Testis (tissue), 3 donors: ENCODE data around the gene PROP1. TPM values are rescaled to one million over a fixed set of nuclear protein-coding genes. Genes with fewer than 3 reads are reported as not detected.

Experiments
- DNase-seq: peaks from one replicate; pipeline ENCODE4 v3.0.0-alpha.2; 2019
- H3K27ac ChIP-seq, 2 donors: fragments of 200-600 bp; sonication (generic); one replicate each; pipeline ENCODE4 v1.5.1; 2019
- H3K27me3 ChIP-seq: fragments of 200-600 bp; sonication (generic); one replicate; pipeline ENCODE4 v1.5.1; 2019
- H3K36me3 ChIP-seq: fragments of 200-600 bp; sonication (generic); one replicate; pipeline ENCODE4 v1.5.1; 2017; ENCODE audit warnings: low read depth; ENCODE audit errors: missing control alignments
- H3K4me1 ChIP-seq: fragments of 200-600 bp; sonication (generic); one replicate; pipeline ENCODE4 v1.5.1; 2019
- H3K4me3 ChIP-seq, 2 donors: fragments of 200-600 bp; sonication (generic); one replicate each; pipeline ENCODE4 v1.5.1; 2017 to 2019
- H3K9me3 ChIP-seq: fragments of 200-600 bp; sonication (generic); one replicate; pipeline ENCODE4 v1.5.1; 2017
- CTCF ChIP-seq, 3 experiments: fragments of 450-650 bp in 2 of 3; fragments of 200-600 bp in 1 of 3; sonication (generic) in 1 of 3; IDR thresholded peaks; one replicate each; pipeline ENCODE4 v1.5.1; 2016 to 2019; ENCODE audit warnings: antibody characterized with exemption in 3 of 3, mild to moderate bottlenecking in 2 of 3, moderate library complexity in 1 of 3
- POLR2A ChIP-seq: fragments of 450-650 bp; IDR thresholded peaks from one replicate; pipeline ENCODE4 v1.6.1; 2017; ENCODE audit warnings: antibody characterized with exemption, mild to moderate bottlenecking, moderate library complexity
- WGBS, 2 donors: methylation state at CpG; one replicate each; pipeline ENCODE4 v1.1.5; 2018; 5-methylcytosine and 5-hydroxymethylcytosine counted together
- intact Hi-C: fragments of 100-400 bp; cut with DNase I; formaldehyde crosslinking; loops from one replicate; pipeline ENCODE4 v1.15.1; 2023; ENCODE audit warnings: low total_unique reads
- polyA plus RNA-seq: library from polyadenylated mRNA; stranded (reverse); fragments of 350-450 nt; fragmentation: Illumina TruSeq; extraction: RNeasy Lipid Tissue Mini Kit (QIAGEN cat#74804); gene quantifications from one replicate; pipeline ENCODE4 v1.2.3, GENCODE V29; 2014; ENCODE audit warnings: low read depth, low replicate concordance; ENCODE audit not compliant: insufficient read depth
- total RNA-seq, 2 donors: library from RNA; depleted of rRNA; stranded (reverse); fragments of >200 nt; gene quantifications; one replicate each; pipeline ENCODE4 v1.2.3, GENCODE V29; 2016

The PROP1 gene
- total and polyA plus RNA-seq, 3 donors from 2014 or later: not detected

- WGBS, 2 donors: 86 to 97% methylated on average over 5 to 6 of the region's 6 CpGs
- H3K9me3 ChIP-seq: no peaks in the 10 kb centered on the region
- H3K4me3 ChIP-seq: no peak overlapping the region
- no peaks in the 10 kb centered on the region for H3K4me1 ChIP-seq
- no peak for TF ChIP-seq CTCF (IDR thresholded peaks at IDR 0.05)
- TF ChIP-seq POLR2A: no peak
- H3K27ac ChIP-seq: no peak overlapping the region
- no peaks in the 10 kb centered on the region for H3K36me3 ChIP-seq
- no peak for DNase-seq
- intact Hi-C loops: no loop called here
- no peaks in the 10 kb centered on the region for H3K27me3 ChIP-seq
These were observed 3.6 kb downstream of the PROP1 start for GRCh38 chr5:177992466-177992865.

GRCh38 chr5:177988989-177989625, 6.9 kb downstream of the PROP1 start:
- peaks cover 3% of the 10 kb centered on the region for H3K4me1 ChIP-seq
- H3K27ac ChIP-seq: no peak overlapping the region
- no peaks in the 10 kb centered on the region for H3K27me3 ChIP-seq
- intact Hi-C loops: no loop called here
- no peak for DNase-seq
- H3K36me3 ChIP-seq: no peaks in the 10 kb centered on the region
- no peaks in the 10 kb centered on the region for H3K9me3 ChIP-seq
- WGBS, 2 donors: 88 to 89% methylated on average over 11 of the region's 11 CpGs
- H3K4me3 ChIP-seq: no peak overlapping the region
- TF ChIP-seq POLR2A (no peak), CTCF (IDR thresholded peaks at IDR 0.05) (no peak)

GRCh38 chr5:177987326-177987725, 8.7 kb downstream of the PROP1 start:
- 50% methylated on average over 9 of the region's 9 CpGs for WGBS, 2 donors
- DNase-seq: no peak

GRCh38 chr5:177985430-177986040, 10.5 kb downstream of the PROP1 start:
- TF ChIP-seq CTCF (IDR thresholded peaks at IDR 0.05): no peak
- no peak for TF ChIP-seq POLR2A
- H3K27me3 ChIP-seq: no peaks in the 10 kb centered on the region
- peaks cover 3% of the 10 kb centered on the region for H3K4me1 ChIP-seq
- H3K9me3 ChIP-seq: no peaks in the 10 kb centered on the region
- no peak for DNase-seq
- H3K36me3 ChIP-seq: no peaks in the 10 kb centered on the region
- intact Hi-C loops: no loop called here
- no peak overlapping the region for H3K27ac ChIP-seq
- 14 to 23% methylated on average over 35 to 43 of the region's 50 CpGs for WGBS, 2 donors
- peak overlapping the region in 1 of 2 donors; percentile 29 for H3K4me3 ChIP-seq

More at GRCh38 chr5:177987326-177987725, 8.7 kb downstream of the PROP1 start:
- Histone ChIP-seq H3K27me3 (no peaks in the 10 kb centered on the region), H3K4me3 (no peak overlapping the region), H3K27ac (no peak overlapping the region), H3K9me3 (no peaks in the 10 kb centered on the region), H3K36me3 (no peaks in the 10 kb centered on the region), H3K4me1 (peaks cover 3% of the 10 kb centered on the region)
- TF ChIP-seq CTCF (IDR thresholded peaks at IDR 0.05) (no peak), POLR2A (no peak)
- intact Hi-C loops: no loop called here
